RCC 7860 (cell line): Measurements from ENCODE around the gene RIMS1.

ENCODE experiments used
- DNase-seq: peaks from one replicate; pipeline ENCODE4 v3.0.0-alpha.2; 2015; ENCODE audit warnings: low spot score
- FAIRE-seq: peaks from 2 replicates; lab custom pipeline; 2012; peaks lifted over from hg19 to GRCh38; lab: Jason Lieb, UNC

The RIMS1 gene

DNA sequence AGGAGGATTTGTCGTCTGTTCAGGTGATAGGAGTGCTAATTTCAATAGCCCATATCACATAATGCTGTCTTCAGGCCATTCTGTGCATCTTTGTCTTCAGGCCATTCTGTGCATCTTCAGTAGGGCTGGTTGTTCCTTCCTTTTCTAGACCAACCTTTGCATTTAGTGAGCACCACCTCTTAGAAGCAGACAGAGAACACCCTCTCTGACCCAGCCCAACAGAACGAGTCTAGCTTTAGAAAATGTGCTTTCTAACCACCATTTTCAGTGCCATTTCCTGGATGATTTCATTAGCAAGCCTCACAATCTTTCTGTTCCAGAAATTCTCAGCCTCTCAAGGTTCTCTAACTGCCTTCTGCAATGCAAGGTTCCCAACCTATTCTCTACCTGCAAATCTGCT, 520.2 kb downstream of the RIMS1 start:
- FAIRE-seq = no peak

DNA sequence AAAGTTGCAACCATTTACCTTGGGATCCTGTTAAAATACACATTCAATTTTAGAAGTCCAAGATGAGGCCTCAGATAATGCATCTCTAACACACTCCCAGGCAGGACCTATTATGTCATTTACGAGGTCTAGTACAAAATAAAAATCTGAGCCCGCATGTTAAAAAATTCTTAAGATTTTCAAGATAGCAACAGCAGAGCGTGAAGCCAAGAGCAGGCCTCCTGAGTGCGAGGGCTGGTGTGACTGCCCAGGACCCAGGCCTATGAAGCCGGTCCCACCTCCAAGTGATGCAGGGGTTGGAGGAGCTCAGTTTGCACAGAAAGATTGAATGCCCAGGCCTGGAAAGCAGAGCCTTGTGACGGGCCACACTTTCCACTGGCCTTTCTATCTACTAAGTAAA, 524.4 kb downstream of the RIMS1 start:
- DNase-seq = no peak
- no peak for FAIRE-seq

More for the DNA sequence above, 520.2 kb downstream of the RIMS1 start:
- DNase-seq = no peak

GRCh38 chr6:72411872-72412708, 525.7 kb downstream of the RIMS1 start:
- peak; percentile 48 for FAIRE-seq
- DNase-seq = peak; percentile 47

GRCh38 chr6:72412709-72413044, 526.3 kb downstream of the RIMS1 start:
- FAIRE-seq (no peak), DNase-seq (no peak)

DNA sequence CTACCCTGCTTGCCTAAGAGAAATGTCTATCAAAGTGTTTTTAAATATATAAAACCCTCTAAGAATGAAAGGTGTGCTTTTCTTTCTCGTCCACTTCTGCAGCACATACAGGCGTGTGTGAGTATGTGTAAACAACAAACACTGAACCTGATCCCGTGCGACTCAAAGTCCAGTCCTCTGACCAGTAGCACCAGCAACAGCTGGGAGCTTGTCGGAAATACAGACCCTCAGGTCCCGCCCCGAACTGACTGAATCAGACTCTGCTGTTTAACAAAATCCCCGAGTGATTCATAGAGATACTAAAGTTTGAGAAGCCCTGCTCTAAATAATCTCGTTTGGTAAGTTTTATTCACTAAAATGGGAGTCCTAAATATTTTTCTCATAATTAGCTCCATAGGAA, 527.5 kb downstream of the RIMS1 start:
- no peak for FAIRE-seq

GRCh38 chr6:72414657-72415056, 528.3 kb downstream of the RIMS1 start:
- no peak for DNase-seq
- no peak for FAIRE-seq

More for the DNA sequence above, 527.5 kb downstream of the RIMS1 start:
- DNase-seq = no peak

GRCh38 chr6:72416744-72417465, 530.6 kb downstream of the RIMS1 start:
- FAIRE-seq (no peak), DNase-seq (no peak)

- FAIRE-seq (no peak), DNase-seq (no peak)
Observed at GRCh38 chr6:72417759-72418158, 531.4 kb downstream of the RIMS1 start.

DNA sequence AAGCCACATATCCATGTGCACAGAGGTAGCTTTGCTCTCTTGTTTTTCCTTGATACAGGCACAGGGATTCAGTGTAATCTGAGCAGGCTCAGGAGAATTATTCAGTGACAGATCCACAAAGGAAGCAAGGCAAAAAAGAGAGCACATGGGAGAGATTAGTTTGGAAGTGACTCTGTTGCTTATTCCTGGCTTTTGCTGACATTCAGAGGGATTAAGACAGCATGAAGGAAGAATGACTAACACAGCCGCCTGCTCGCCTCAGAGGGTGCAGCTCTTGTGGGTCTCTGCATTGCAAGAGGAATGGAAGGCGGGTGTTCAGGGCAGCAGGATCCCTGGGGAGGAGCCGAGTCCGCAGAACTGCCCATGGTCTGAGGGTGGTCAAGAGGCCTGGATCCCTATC, 532.1 kb downstream of the RIMS1 start:
- no peak for FAIRE-seq
- peak; percentile 6 for DNase-seq

DNA sequence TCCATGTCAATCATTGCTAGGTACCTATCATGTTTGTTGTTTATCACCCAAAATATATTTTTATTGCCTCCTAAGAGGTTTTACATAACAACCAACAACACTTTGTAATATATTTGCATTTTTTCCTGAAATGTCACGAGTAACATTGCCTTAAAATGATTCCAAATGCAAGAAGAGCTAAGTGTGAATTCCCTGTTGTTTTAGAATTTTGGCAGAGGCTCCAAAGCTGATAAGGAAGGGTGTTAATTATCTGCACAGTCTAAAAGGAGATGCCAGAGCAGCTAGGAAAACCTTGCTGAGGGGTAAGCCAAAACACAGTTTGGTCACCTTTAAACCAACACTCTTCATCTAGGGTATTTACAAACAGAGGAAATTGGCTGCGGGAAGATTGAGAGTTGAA, 533.6 kb downstream of the RIMS1 start:
- DNase-seq (no peak), FAIRE-seq (no peak)

GRCh38 chr6:72420409-72420808, 534.1 kb downstream of the RIMS1 start:
- FAIRE-seq (no peak), DNase-seq (no peak)

- no peak for FAIRE-seq
- DNase-seq = no peak
Observed at GRCh38 chr6:72421387-72421786, 535.0 kb downstream of the RIMS1 start.

DNA sequence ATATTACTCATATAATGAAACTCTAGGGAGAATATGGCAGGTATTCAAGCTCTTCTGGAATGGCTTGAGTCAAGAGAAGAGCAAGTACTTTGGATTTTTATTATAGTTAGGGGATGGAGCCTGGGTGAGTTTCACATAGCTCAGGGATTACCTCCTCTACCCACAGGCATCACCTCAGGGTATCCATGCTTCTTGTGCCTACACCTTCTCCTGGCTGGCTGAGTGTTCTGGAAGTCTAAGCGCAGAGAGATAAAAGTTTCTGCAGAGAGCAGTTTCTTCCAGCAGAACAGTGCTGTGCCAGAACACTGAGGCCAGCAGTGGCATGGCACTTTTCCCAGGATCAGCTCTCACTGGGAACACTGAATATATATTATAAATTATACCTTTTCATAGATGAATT, 535.8 kb downstream of the RIMS1 start:
- DNase-seq (no peak), FAIRE-seq (no peak)

GRCh38 chr6:72424476-72424875, 538.1 kb downstream of the RIMS1 start:
- FAIRE-seq (no peak), DNase-seq (no peak)

DNA sequence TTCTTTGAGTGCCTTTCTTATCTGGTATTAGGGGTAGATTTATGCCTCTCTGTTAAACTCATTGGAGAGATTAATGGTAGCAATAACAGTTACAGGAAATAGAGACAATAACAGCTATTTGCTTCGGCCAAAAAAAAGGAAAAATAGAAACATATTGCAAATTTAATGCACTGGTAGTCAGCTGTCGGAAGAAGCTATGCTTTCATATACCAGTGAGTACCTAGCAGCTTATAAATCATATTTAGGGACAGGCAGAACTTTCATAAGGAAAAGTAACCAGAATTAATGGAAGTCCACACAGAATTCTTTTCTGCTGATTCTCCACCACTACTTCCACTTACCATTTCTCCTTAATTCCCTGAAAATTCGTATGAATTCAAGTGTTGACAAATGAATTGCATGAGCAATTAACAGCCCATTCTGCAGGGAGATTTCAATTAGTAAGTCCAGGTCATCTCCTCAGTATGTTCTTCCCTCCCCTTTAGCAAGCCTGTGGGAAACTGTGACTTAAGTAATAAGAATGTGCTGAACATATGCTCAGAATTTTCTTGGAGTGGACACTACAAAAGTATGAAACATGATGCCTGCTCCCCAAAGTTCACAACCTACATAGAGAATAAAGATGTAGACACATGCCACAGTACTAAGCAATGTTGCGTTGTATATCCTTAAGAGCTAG, 538.8 kb downstream of the RIMS1 start:
- FAIRE-seq (no peak), DNase-seq (no peak)

DNA sequence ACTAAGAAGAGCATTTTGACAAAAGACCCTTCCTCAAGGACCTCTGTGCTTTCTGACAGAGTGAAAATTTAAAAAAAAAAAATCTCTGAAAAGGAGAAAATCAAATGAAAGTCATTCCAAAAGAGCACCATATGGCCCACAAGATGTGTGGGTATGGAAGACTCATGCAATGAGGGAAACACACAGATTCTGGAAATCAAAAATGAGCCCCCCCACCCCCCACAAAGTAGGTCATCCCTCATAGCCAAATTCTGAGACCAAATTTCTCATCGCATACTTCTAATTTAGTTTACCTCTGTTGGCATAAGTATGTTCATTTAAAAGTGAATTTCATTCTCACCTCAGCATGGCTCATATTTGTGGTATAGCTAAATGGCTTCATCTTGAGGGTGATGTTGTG, 554.3 kb downstream of the RIMS1 start:
- no peak for FAIRE-seq
- DNase-seq = no peak

DNA sequence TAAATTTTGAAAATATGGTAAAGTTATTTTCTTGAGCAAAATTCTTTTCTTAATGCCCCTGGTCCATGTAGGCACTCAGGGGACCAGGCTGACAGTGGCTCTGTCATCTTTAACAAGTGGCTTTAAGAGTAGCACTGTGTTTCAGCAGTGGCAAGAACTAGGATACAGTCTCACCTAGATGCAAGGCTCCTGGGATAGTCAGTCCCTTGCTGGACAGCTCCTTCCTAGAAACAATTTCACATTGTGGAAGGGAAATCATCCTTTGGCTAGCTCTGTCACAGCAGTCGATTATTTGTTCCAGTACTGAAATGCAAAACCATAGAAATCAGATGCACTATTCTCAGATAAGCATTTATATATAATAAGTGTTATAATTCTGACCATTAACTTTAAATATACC, 560.1 kb downstream of the RIMS1 start:
- DNase-seq (no peak), FAIRE-seq (no peak)
